Esophagus squamous epithelium (tissue), 4 donors: ENCODE results near the gene CCL21.

Source experiments
- POLR2A ChIP-seq, 4 donors: fragments of 450-650 bp; IDR thresholded peaks; one replicate each; pipeline ENCODE4 v1.6.1; 2017; ENCODE audit warnings: antibody characterized with exemption in 4 of 4, mild to moderate bottlenecking in 4 of 4, moderate library complexity in 3 of 4
- TF ChIP-seq, protein P1 (sequence below), 6 experiments: fragments of 450-650 bp in 4 of 6; fragments of 200-600 bp in 2 of 6; sonication (generic) in 2 of 6; IDR thresholded peaks; one replicate each; pipeline ENCODE4 v1.5.1; 2016 to 2019; ENCODE audit warnings: antibody characterized with exemption in 6 of 6, mild to moderate bottlenecking in 4 of 6, moderate library complexity in 4 of 6

DNA sequence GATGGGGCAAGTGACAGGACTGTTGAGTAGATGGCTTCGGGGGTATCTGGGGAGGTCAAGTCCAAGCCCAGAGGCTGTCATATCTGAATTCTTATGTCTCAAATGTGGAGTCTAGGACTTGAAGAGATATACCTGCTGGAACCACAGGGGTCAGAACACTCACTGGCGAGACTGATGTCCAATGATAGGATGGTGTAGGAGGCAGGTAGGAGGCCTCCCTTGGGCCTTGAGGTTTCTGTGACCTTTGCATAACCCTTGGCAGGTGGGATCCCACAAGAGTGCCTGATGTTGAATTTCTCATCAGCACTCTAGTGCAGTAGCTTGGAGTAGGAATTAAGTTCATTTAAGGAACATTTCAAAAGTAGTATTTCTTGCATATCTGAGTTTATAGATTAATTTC is 2.8 kb downstream of the CCL21 start:
- TF ChIP-seq, protein P1, sequence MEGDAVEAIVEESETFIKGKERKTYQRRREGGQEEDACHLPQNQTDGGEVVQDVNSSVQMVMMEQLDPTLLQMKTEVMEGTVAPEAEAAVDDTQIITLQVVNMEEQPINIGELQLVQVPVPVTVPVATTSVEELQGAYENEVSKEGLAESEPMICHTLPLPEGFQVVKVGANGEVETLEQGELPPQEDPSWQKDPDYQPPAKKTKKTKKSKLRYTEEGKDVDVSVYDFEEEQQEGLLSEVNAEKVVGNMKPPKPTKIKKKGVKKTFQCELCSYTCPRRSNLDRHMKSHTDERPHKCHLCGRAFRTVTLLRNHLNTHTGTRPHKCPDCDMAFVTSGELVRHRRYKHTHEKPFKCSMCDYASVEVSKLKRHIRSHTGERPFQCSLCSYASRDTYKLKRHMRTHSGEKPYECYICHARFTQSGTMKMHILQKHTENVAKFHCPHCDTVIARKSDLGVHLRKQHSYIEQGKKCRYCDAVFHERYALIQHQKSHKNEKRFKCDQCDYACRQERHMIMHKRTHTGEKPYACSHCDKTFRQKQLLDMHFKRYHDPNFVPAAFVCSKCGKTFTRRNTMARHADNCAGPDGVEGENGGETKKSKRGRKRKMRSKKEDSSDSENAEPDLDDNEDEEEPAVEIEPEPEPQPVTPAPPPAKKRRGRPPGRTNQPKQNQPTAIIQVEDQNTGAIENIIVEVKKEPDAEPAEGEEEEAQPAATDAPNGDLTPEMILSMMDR (IDR thresholded peaks at IDR 0.05): no peak
- TF ChIP-seq POLR2A (IDR thresholded peaks at IDR 0.05): no peak
